Measurements from ENCODE around the gene KREMEN1. TPM values are rescaled to one million over a fixed set of nuclear protein-coding genes. Genes with fewer than 3 reads are reported as not detected.

Gene KREMEN1
- total and polyA plus RNA-seq, 3 donors from 2014 or later = 42.5 to 54.9 (median 54.5) TPM

- no peaks in the 10 kb centered on the region for H3K9me3 ChIP-seq
- 83 to 92% methylated on average over 12 of the region's 12 CpGs for WGBS, 2 donors
- no peaks in the 10 kb centered on the region for H3K27me3 ChIP-seq
- peaks cover 43% of the 10 kb centered on the region for H3K4me1 ChIP-seq
- no peak overlapping the region for H3K4me3 ChIP-seq
- intact Hi-C loops (cut with DNase I; ENCODE audit: low total_unique reads) = no loop called here
- H3K27ac ChIP-seq = peak overlapping the region; percentile 79 to 84
- no peak for TF ChIP-seq POLR2A (IDR thresholded peaks at IDR 0.05)
- TF ChIP-seq CTCF (IDR thresholded peaks at IDR 0.05) = no peak
- no peaks in the 10 kb centered on the region for H3K36me3 ChIP-seq (ENCODE audit: low read depth, missing control alignments)
- DNase-seq = no peak
These were observed 80.3 kb downstream of the KREMEN1 start for GRCh38 chr22:29152954-29153719.

GRCh38 chr22:29154364-29155048 is 81.7 kb downstream of the KREMEN1 start:
- H3K27ac ChIP-seq = no peak overlapping the region
- peak overlapping the region in 1 of 2 donors; percentile 18 for H3K4me3 ChIP-seq
- no peaks in the 10 kb centered on the region for H3K9me3 ChIP-seq
- TF ChIP-seq CTCF (IDR thresholded peaks at IDR 0.05) (peak; percentile 82 to 95 (median 92)), POLR2A (IDR thresholded peaks at IDR 0.05) (no peak)
- H3K27me3 ChIP-seq = no peaks in the 10 kb centered on the region
- peaks cover 41% of the 10 kb centered on the region for H3K4me1 ChIP-seq
- DNase-seq = peak; percentile 84
- intact Hi-C loops (cut with DNase I; ENCODE audit: low total_unique reads) = no loop called here
- WGBS, 2 donors = 11 to 13% methylated on average over 15 to 21 of the region's 21 CpGs
- H3K36me3 ChIP-seq (ENCODE audit: low read depth, missing control alignments) = no peaks in the 10 kb centered on the region

- Histone ChIP-seq H3K27me3 (no peaks in the 10 kb centered on the region), H3K4me1 (peaks cover 26% of the 10 kb centered on the region), H3K4me3 (no peak overlapping the region), H3K27ac (no peak overlapping the region), H3K9me3 (no peaks in the 10 kb centered on the region), H3K36me3 (ENCODE audit: low read depth, missing control alignments) (no peaks in the 10 kb centered on the region)
- WGBS, 2 donors = 86 to 92% methylated on average over 1 of the region's 1 CpG
- no peak for TF ChIP-seq POLR2A (IDR thresholded peaks at IDR 0.05)
- no peak for TF ChIP-seq CTCF (IDR thresholded peaks at IDR 0.05)
- peak; percentile 11 for DNase-seq
- intact Hi-C loops (cut with DNase I; ENCODE audit: low total_unique reads) = no loop called here
These were observed 83.1 kb downstream of the KREMEN1 start for GRCh38 chr22:29155966-29156365.

DNA sequence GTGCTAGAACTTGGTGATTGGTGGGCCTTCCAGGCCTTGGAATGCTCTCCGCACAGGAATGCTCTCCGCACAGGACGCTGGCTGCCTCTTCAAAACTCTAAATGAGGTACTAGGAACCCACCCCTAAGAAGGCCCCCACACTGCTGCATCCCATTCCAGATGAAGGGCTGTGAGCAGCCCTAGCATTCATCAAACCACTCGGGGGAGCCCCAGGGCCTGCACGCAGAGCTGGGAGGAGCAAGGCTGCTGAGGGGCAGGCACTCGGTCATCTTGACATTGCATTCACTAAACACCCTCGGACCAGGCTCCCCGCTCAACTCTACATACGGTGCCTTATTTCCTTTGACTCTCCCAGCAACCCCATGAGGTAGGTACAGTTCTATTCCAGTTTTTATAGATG is 83.7 kb downstream of the KREMEN1 start:
- TF ChIP-seq POLR2A (IDR thresholded peaks at IDR 0.05) (no peak), CTCF (IDR thresholded peaks at IDR 0.05) (no peak)
- peaks cover 22% of the 10 kb centered on the region for H3K4me1 ChIP-seq
- H3K27me3 ChIP-seq = no peaks in the 10 kb centered on the region
- H3K27ac ChIP-seq = no peak overlapping the region
- WGBS, 2 donors = 70 to 88% methylated on average over 5 to 9 of the region's 9 CpGs
- no peaks in the 10 kb centered on the region for H3K9me3 ChIP-seq
- no peak overlapping the region for H3K4me3 ChIP-seq
- no peak for DNase-seq
- intact Hi-C loops (cut with DNase I; ENCODE audit: low total_unique reads) = no loop called here
- no peaks in the 10 kb centered on the region for H3K36me3 ChIP-seq (ENCODE audit: low read depth, missing control alignments)
